ENCODE results near the gene MED12. TPM values are rescaled to one million over a fixed set of nuclear protein-coding genes. Genes with fewer than 3 reads are reported as not detected.

Gene MED12
- total RNA-seq, 1 donor from 2014 or later, result 27.0 TPM

GRCh38 chrX:71181558-71181909, 63.1 kb downstream of the MED12 start:
- no peaks in the 10 kb centered on the region for H3K9me3 ChIP-seq (ENCODE audit: low read depth)
- peak overlapping the region; percentile 39 for H3K4me3 ChIP-seq
- H3K36me3 ChIP-seq, result no peaks in the 10 kb centered on the region
- peak overlapping the region; percentile 100 for H3K27ac Mint-ChIP-seq
- no peaks in the 10 kb centered on the region for H3K79me2 ChIP-seq (ENCODE audit: low read depth)
- no peaks in the 10 kb centered on the region for H3K9me3 Mint-ChIP-seq
- H3K4me1 Mint-ChIP-seq, result peaks cover 42% of the 10 kb centered on the region
- peaks cover 4% of the 10 kb centered on the region for H3K27me3 Mint-ChIP-seq (ENCODE audit: insufficient read depth, low read depth)
- peak; percentile 18 for DNase-seq (ENCODE audit: low spot score)
- peak overlapping the region; percentile 85 for H3K4me3 Mint-ChIP-seq
- peak overlapping the region; percentile 70 for H3K4me2 ChIP-seq
- peaks cover 12% of the 10 kb centered on the region for H3K4me1 ChIP-seq
- no peak overlapping the region for H3K9ac ChIP-seq
- TF ChIP-seq EZH2phosphoT487 (IDR thresholded peaks at IDR 0.05) (no peak), CTCF (IDR thresholded peaks at IDR 0.05) (no peak), EZH2 (IDR thresholded peaks at IDR 0.05) (no peak)
- H4K20me1 ChIP-seq (ENCODE audit: low read depth), result no peaks in the 10 kb centered on the region
- no peaks in the 10 kb centered on the region for H3K27me3 ChIP-seq
- peak overlapping the region; percentile 72 for H3K27ac ChIP-seq
- H3K36me3 Mint-ChIP-seq, result no peaks in the 10 kb centered on the region
- peaks cover 23% of the 10 kb centered on the region for H3F3A ChIP-seq (ENCODE audit: low read depth)
- no peak overlapping the region for H2AFZ ChIP-seq (replicated peaks)

GRCh38 chrX:71181910-71182799, 63.8 kb downstream of the MED12 start:
- no peaks in the 10 kb centered on the region for H3K9me3 ChIP-seq (ENCODE audit: low read depth)
- H3K27me3 ChIP-seq, result no peaks in the 10 kb centered on the region
- H2AFZ ChIP-seq (replicated peaks), result no peak overlapping the region
- Mint-ChIP-seq H3K4me1 (peaks cover 43% of the 10 kb centered on the region), H3K4me3 (peak overlapping the region; percentile 85), H3K9me3 (peaks cover 3% of the 10 kb centered on the region), H3K27me3 (ENCODE audit: insufficient read depth, low read depth) (peaks cover 6% of the 10 kb centered on the region), H3K36me3 (no peaks in the 10 kb centered on the region), H3K27ac (peak overlapping the region; percentile 100)
- H3K9ac ChIP-seq, result no peak overlapping the region
- peak; percentile 93 for DNase-seq (ENCODE audit: low spot score)
- H3K4me3 ChIP-seq, result peak overlapping the region; percentile 39
- peaks cover 12% of the 10 kb centered on the region for H3K4me1 ChIP-seq
- H3K36me3 ChIP-seq, result no peaks in the 10 kb centered on the region
- peak overlapping the region; percentile 70 for H3K4me2 ChIP-seq
- no peaks in the 10 kb centered on the region for H3K79me2 ChIP-seq (ENCODE audit: low read depth)
- TF ChIP-seq EZH2 (IDR thresholded peaks at IDR 0.05) (no peak), CTCF (IDR thresholded peaks at IDR 0.05) (no peak), EZH2phosphoT487 (IDR thresholded peaks at IDR 0.05) (no peak)
- H3F3A ChIP-seq (ENCODE audit: low read depth), result peaks cover 23% of the 10 kb centered on the region
- H4K20me1 ChIP-seq (ENCODE audit: low read depth), result no peaks in the 10 kb centered on the region
- peak overlapping the region; percentile 89 for H3K27ac ChIP-seq

GRCh38 chrX:71182871-71183270, 64.5 kb downstream of the MED12 start:
- H3K4me1 ChIP-seq, result peaks cover 12% of the 10 kb centered on the region
- TF ChIP-seq EZH2 (IDR thresholded peaks at IDR 0.05) (no peak), CTCF (IDR thresholded peaks at IDR 0.05) (no peak), EZH2phosphoT487 (IDR thresholded peaks at IDR 0.05) (no peak)
- no peaks in the 10 kb centered on the region for H3K36me3 ChIP-seq
- H3K27ac ChIP-seq, result peak overlapping the region; percentile 89
- Mint-ChIP-seq H3K27me3 (ENCODE audit: insufficient read depth, low read depth) (peaks cover 6% of the 10 kb centered on the region), H3K36me3 (no peaks in the 10 kb centered on the region), H3K27ac (peak overlapping the region; percentile 100), H3K4me1 (peaks cover 43% of the 10 kb centered on the region), H3K9me3 (peaks cover 3% of the 10 kb centered on the region), H3K4me3 (peak overlapping the region; percentile 85)
- H3K9ac ChIP-seq, result no peak overlapping the region
- DNase-seq (ENCODE audit: low spot score), result no peak
- H3F3A ChIP-seq (ENCODE audit: low read depth), result peaks cover 23% of the 10 kb centered on the region
- no peak overlapping the region for H2AFZ ChIP-seq (replicated peaks)
- no peaks in the 10 kb centered on the region for H3K27me3 ChIP-seq
- no peaks in the 10 kb centered on the region for H4K20me1 ChIP-seq (ENCODE audit: low read depth)
- H3K4me2 ChIP-seq, result peak overlapping the region; percentile 34
- H3K9me3 ChIP-seq (ENCODE audit: low read depth), result no peaks in the 10 kb centered on the region
- H3K4me3 ChIP-seq, result peak overlapping the region; percentile 12
- no peaks in the 10 kb centered on the region for H3K79me2 ChIP-seq (ENCODE audit: low read depth)
